Smooth muscle cell (in vitro differentiated cells): Measurements from ENCODE around the gene DCP1B. TPM values are rescaled to one million over a fixed set of nuclear protein-coding genes. Genes with fewer than 3 reads are reported as not detected.

Experiments used
- DNase-seq: peaks from one replicate; lab custom pipeline; 2025; ENCODE audit not compliant: unreplicated experiment; lab: John Stamatoyannopoulos, UW
- H2AFZ ChIP-seq: fragments of 200-600 bp; sonication (generic); 2 replicates; pipeline ENCODE4 v1.6.0; 2016; ENCODE audit warnings: antibody characterized with exemption, low read depth, mild to moderate bottlenecking
- H3F3A ChIP-seq: fragments of 200-600 bp; sonication (generic); 2 replicates; pipeline ENCODE4 v1.6.0; 2017; ENCODE audit warnings: antibody characterized with exemption, low read depth
- H3K27ac ChIP-seq: fragments of 200-600 bp; sonication (generic); 2 replicates; pipeline ENCODE4 v1.5.1; 2016; ENCODE audit warnings: low read depth, mild to moderate bottlenecking
- H3K27me3 ChIP-seq: fragments of 200-600 bp; sonication (generic); 2 replicates; pipeline ENCODE4 v1.6.1; 2016; ENCODE audit warnings: low read depth, mild to moderate bottlenecking
- H3K36me3 ChIP-seq: fragments of 200-600 bp; sonication (generic); 2 replicates; pipeline ENCODE4 v1.5.1; 2016; ENCODE audit warnings: low read depth
- H3K4me1 ChIP-seq: fragments of 200-600 bp; sonication (generic); 2 replicates; pipeline ENCODE4 v1.5.1; 2016; ENCODE audit warnings: low read depth
- H3K4me2 ChIP-seq: fragments of 200-600 bp; sonication (generic); 2 replicates; pipeline ENCODE4 v1.6.0; 2016; ENCODE audit warnings: mild to moderate bottlenecking
- H3K4me3 ChIP-seq: fragments of 200-600 bp; sonication (generic); 2 replicates; pipeline ENCODE4 v1.5.1; 2016; ENCODE audit warnings: mild to moderate bottlenecking
- H3K79me2 ChIP-seq: fragments of 200-600 bp; sonication (generic); 2 replicates; pipeline ENCODE4 v1.6.0; 2016; ENCODE audit warnings: low read depth, mild to moderate bottlenecking
- H3K9ac ChIP-seq: fragments of 200-600 bp; sonication (generic); 2 replicates; pipeline ENCODE4 v1.6.0; 2016; ENCODE audit warnings: low read depth
- H3K9me3 ChIP-seq: fragments of 200-600 bp; sonication (generic); replicated peaks from 2 replicates; pipeline ENCODE4 v1.5.1; 2016; ENCODE audit warnings: low read depth
- H4K20me1 ChIP-seq: fragments of 200-600 bp; sonication (generic); 2 replicates; pipeline ENCODE4 v1.6.0; 2016; ENCODE audit warnings: low read depth
- WGBS: methylation state at CpG from one replicate; pipeline ENCODE4 v1.1.7; 2016; ENCODE audit warnings: low lambda C conversion rate; 5-methylcytosine and 5-hydroxymethylcytosine counted together
- polyA plus RNA-seq: library from polyadenylated mRNA; unstranded; fragments of >200 nt; fragmentation: Nextera tagmentation; extraction: Ambion mirVana; gene quantifications from 2 replicates; pipeline ENCODE4 v1.2.1, GENCODE V29; 2016
- total RNA-seq: library from RNA; depleted of rRNA; stranded (reverse); fragments of >200 nt; gene quantifications from 2 replicates; pipeline ENCODE4 v1.2.3, GENCODE V29; 2014
- TF ChIP-seq, protein P1 (sequence below): fragments of 200-600 bp; sonication (generic); IDR thresholded peaks from 2 replicates; pipeline ENCODE4 v1.5.1; 2017; ENCODE audit warnings: borderline replicate concordance, mild to moderate bottlenecking, antibody characterized with exemption; ENCODE audit not compliant: insufficient read depth, poor library complexity, severe bottlenecking

Gene DCP1B
- total and polyA plus RNA-seq, 2 experiments from 2014 or later, result 34.9 to 38.1 TPM

DNA sequence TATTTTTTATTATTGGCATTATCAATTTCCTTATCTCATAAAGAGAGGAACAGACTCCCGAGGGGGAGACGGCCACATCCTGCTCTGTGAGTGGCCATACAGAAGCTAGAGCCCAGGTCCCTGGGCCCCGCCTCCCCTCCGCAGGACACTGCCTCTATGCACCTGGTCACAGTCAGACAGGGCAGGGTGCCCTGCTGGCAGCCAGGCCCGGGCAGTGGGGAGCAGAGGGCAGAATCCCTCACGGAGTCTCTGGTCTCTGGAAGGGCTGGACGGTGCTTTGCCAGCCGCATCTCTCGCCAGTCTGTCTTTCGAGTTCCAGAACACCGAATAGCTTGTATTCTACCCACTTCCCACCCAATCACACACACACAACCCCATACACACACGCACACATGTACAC lies 69.4 kb downstream of the DCP1B start:
- no peaks in the 10 kb centered on the region for H3K27me3 ChIP-seq
- H3K4me1 ChIP-seq, result peaks cover 11% of the 10 kb centered on the region
- H3K36me3 ChIP-seq, result no peaks in the 10 kb centered on the region
- WGBS, result 92% methylated on average over 12 of the region's 12 CpGs
- no peak overlapping the region for H3K4me2 ChIP-seq
- H3F3A ChIP-seq, result no peaks in the 10 kb centered on the region
- no peak overlapping the region for H3K9ac ChIP-seq
- no peak overlapping the region for H3K4me3 ChIP-seq
- H4K20me1 ChIP-seq, result no peaks in the 10 kb centered on the region
- H3K27ac ChIP-seq, result no peak overlapping the region
- TF ChIP-seq, protein P1, sequence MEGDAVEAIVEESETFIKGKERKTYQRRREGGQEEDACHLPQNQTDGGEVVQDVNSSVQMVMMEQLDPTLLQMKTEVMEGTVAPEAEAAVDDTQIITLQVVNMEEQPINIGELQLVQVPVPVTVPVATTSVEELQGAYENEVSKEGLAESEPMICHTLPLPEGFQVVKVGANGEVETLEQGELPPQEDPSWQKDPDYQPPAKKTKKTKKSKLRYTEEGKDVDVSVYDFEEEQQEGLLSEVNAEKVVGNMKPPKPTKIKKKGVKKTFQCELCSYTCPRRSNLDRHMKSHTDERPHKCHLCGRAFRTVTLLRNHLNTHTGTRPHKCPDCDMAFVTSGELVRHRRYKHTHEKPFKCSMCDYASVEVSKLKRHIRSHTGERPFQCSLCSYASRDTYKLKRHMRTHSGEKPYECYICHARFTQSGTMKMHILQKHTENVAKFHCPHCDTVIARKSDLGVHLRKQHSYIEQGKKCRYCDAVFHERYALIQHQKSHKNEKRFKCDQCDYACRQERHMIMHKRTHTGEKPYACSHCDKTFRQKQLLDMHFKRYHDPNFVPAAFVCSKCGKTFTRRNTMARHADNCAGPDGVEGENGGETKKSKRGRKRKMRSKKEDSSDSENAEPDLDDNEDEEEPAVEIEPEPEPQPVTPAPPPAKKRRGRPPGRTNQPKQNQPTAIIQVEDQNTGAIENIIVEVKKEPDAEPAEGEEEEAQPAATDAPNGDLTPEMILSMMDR, result no peak
- no peaks in the 10 kb centered on the region for H3K79me2 ChIP-seq
- H2AFZ ChIP-seq, result no peak overlapping the region
- H3K9me3 ChIP-seq, result no peaks in the 10 kb centered on the region
- DNase-seq, result no peak

DNA sequence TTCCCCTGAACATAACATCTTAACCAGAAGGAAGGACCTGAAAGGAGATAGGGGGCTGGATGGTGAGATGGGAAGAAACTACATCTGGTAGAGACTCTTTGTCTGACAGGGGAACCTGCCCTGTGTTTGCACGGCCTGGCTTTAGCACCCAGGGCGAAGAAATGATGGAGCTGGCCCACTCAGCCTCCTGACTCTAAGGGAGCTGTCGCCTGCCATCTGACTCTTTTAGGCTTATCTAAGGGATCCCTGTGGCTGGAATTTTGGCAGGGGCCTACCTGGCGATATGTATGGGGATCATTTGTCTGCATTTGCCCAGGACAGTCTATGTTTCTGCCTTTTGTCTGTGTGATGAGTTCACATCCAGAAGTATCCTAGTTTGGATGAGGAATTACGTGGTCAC lies 70.2 kb downstream of the DCP1B start:
- no peaks in the 10 kb centered on the region for H3K9me3 ChIP-seq
- TF ChIP-seq, protein P1, result no peak
- peaks cover 4% of the 10 kb centered on the region for H3K4me1 ChIP-seq
- no peaks in the 10 kb centered on the region for H3K27me3 ChIP-seq
- H3F3A ChIP-seq, result no peaks in the 10 kb centered on the region
- H3K4me3 ChIP-seq, result no peak overlapping the region
- no peak for DNase-seq
- no peaks in the 10 kb centered on the region for H4K20me1 ChIP-seq
- H3K36me3 ChIP-seq, result no peaks in the 10 kb centered on the region
- no peak overlapping the region for H2AFZ ChIP-seq
- no peak overlapping the region for H3K4me2 ChIP-seq
- WGBS, result 85% methylated on average over 5 of the region's 5 CpGs
- no peaks in the 10 kb centered on the region for H3K79me2 ChIP-seq
- no peak overlapping the region for H3K9ac ChIP-seq
- H3K27ac ChIP-seq, result no peak overlapping the region

DNA sequence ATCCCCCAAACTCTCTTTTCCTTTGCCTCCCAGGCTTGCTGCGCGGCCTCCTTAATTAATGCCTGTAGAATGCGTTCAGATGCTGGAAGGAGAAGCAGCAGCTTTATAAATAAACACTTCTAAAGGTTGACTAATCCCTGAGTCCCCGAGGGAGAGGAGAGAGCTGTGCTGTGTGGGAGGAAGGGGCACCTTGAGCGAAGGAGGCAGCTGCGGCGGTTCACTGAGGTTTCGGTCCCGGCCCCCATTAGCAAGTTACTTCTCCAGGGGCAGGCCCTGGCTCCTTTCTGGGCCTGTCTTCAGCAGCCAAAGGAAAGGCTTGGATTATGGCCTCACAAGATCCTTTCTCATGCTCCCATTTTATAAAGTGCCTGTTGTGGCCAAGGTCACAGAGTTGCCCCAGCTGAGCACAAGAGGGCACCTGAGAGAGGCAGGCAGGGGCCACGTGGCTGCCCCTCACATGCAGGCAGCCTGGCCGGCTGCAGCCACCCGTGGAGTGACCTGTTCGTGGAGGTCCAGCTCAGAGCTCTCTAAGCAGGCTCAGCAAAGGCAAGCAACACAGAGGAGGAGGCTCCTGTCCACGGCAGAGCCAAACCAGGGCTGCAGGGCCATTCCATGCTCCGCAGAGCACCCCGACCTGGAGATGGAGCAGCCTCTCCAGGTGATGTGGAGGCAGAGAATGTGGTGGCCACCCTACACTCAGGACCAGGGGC lies 70.8 kb downstream of the DCP1B start:
- peaks cover 4% of the 10 kb centered on the region for H3K4me1 ChIP-seq
- H3K9me3 ChIP-seq, result no peaks in the 10 kb centered on the region
- no peaks in the 10 kb centered on the region for H3K79me2 ChIP-seq
- H2AFZ ChIP-seq, result no peak overlapping the region
- H3K27me3 ChIP-seq, result no peaks in the 10 kb centered on the region
- no peaks in the 10 kb centered on the region for H3K36me3 ChIP-seq
- WGBS, result 71% methylated on average over 16 of the region's 16 CpGs
- TF ChIP-seq, protein P1, result no peak
- H3K4me3 ChIP-seq, result no peak overlapping the region
- no peaks in the 10 kb centered on the region for H4K20me1 ChIP-seq
- H3K4me2 ChIP-seq, result no peak overlapping the region
- no peak overlapping the region for H3K27ac ChIP-seq
- H3K9ac ChIP-seq, result no peak overlapping the region
- H3F3A ChIP-seq, result no peaks in the 10 kb centered on the region
- DNase-seq, result no peak

DNA sequence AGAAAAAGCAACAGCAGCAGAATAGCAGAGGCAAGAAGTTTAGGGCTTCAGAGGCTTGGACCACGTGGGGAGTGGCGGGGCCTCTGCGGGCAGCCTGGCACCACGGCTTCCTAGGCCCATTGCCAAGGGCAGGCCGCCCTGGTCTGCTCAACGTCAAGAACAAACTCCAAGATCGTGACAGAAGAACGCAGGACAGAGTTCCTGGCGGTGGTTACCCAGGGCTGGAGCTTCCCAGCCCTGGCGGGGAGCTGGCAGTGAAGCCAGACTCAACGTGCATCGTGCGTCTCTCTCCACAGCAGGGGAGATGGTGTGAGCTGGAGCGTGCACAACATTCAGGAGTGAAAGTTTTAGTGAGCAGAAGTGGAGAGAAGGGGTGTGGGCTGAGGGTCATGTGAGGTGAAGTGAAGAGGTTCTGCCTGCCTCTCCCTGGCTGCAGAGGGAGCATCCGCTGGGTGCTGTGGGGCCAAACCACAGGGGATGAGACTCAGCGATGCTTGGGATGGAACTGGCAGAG lies 71.9 kb downstream of the DCP1B start:
- no peaks in the 10 kb centered on the region for H3F3A ChIP-seq
- DNase-seq, result no peak
- no peaks in the 10 kb centered on the region for H3K79me2 ChIP-seq
- no peaks in the 10 kb centered on the region for H3K9me3 ChIP-seq
- H3K4me3 ChIP-seq, result no peak overlapping the region
- H3K4me2 ChIP-seq, result no peak overlapping the region
- TF ChIP-seq, protein P1, result no peak
- WGBS, result 80% methylated on average over 16 of the region's 16 CpGs
- H4K20me1 ChIP-seq, result no peaks in the 10 kb centered on the region
- H3K4me1 ChIP-seq, result peaks cover 4% of the 10 kb centered on the region
- H3K36me3 ChIP-seq, result no peaks in the 10 kb centered on the region
- H3K27me3 ChIP-seq, result no peaks in the 10 kb centered on the region
- no peak overlapping the region for H2AFZ ChIP-seq
- H3K27ac ChIP-seq, result no peak overlapping the region
- no peak overlapping the region for H3K9ac ChIP-seq
